Astrocyte of the hippocampus (primary cell): ENCODE measurements around the gene PPEF1.
A peak's percentile ranks its signal among the peaks of the same experiment; 100 is the strongest.

Experiments
- DNase-seq: peaks from one replicate; pipeline ENCODE4 v3.0.0; 2011; ENCODE audit warnings: low read depth, low spot score

Gene PPEF1

DNA sequence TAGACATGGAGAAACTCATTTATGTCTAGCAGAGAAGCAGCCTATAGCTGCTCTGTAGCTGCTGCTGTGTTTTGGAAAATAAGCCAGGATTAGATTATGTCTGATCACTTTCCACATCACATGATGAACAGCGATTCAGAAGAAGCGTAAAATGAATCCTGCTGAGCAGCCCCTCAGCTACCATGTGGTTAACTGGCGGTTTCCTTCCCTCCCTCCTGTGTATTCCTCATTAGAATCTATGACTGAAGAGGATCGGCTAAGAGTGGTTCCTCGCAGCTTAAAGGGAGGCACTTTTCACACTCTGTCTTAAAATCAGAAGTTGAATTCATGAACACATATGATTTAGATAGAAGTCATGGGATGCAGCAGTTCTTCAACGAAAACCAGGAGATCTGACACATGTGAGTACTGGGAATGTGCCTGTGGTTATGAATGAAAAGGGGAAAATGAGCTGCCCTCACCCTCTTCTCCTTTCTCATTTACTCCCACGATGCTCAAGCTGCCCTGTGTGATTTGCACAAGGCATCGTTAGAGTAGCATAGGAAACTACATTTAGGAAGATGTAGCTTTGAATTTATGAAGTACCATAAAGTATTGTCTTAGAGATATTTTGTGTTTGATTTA, at the start of gene PPEF1:
PPEF1 (plus strand) TSS at position 220 of the 624 bp plus-strand sequence; CDS start at position 356, 136 bp downstream.
- DNase-seq: no peak

DNA sequence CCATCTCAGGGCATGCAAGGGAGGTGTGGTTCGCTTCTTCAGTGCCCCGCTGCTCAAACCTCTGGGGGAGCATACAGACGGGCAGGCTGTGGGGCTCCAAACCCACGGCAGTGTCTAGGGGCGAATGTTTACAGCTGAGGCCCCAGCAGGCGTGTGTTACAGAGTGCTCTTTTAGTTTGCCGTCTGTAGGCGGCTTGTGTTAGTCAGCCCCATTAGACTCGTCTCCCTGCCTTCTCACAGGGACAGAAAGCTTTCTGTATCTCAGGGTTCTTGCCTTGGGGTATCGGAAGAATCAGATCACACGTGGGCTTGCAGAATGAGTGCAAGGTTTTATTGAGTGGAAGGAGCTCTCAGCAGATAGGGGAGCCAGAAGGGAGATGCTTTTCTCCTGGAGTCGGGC, 46.2 kb upstream of the PPEF1 start:
- DNase-seq: no peak

DNA sequence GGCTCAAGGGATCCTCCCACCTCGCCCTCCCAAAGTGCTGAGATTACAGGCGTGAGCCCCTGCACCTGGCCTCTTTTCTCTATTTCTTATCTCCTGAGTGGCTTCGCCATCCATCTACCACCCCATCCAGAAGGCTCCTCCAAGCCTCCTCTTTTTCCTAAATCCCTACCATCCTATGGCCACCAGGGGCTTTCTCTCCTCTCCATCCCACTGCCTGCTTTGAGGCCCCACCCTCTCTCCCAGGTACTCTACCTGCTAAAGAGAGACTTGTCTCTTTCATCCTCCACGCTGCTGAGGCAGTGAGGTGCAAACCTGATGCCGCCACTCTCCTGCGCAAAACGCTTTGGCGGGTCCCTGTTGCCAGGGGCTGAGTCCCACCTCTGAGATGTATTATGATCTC, 42.5 kb upstream of the PPEF1 start:
- DNase-seq: no peak

- DNase-seq: no peak
Observed at GRCh38 chrX:18666614-18667013, 40.8 kb upstream of the PPEF1 start.

DNA sequence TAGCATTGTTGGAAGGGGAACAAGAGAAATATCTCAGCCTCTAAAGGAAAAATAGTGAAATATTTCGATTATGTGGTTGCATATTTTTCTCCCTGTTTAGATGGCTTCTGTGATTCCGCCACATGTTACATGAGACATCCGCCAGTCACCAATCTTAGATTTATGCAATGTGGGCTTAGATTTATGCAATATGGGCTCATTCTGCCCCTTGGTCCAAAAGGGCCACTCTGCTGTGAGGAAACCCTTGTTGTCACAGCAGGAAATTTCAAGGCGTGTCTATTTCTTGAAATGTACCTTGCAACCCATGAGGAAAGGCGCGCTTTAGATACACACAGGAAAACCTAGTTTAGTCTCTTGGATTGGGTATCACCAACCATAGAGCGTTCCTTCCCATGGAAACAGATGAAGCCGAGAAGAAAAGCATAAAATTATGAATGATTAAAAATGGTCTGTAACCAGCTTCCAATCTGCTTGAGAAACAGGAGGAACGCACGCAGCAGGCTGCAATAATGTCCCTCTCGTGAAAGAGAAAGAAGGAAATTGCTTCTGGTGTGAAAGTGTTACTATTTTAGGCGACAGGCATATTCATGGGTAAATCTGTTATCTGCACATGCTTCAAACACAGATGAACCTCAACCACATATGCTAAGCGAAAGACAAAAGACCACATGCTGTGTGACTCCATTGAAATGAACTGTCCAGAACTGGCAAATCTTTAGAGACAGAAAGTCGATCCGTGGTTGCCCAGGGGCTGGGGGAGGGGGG, 39.2 kb upstream of the PPEF1 start:
- DNase-seq: no peak

DNA sequence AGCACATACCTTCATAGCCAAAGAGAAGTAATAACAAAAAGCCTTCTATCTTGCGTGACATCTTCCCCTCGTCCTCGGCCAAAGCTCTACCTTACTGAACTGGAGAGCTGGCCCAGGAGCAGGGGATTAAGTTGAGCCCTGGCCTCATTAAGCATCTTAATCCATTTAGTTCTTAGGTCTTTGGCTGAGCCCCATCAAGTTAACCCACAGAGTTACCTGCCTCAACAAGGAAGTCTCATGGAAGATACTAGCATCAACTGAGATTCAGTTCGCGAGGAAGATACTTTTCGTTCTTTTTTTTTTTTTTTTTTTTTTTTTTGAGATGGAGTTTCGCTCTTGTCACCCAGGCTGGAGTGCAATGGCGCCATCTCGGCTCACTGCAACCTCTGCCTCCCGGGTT, 35.4 kb upstream of the PPEF1 start, which contains the start of gene RS1:
RS1 (minus strand) TSS at position 101 of the 400 bp plus-strand sequence; CDS start at position 61, 40 bp downstream.
- DNase-seq: no peak

- peak; percentile 18 for DNase-seq
Observed at GRCh38 chrX:18674417-18674787, 33.0 kb upstream of the PPEF1 start.

DNA sequence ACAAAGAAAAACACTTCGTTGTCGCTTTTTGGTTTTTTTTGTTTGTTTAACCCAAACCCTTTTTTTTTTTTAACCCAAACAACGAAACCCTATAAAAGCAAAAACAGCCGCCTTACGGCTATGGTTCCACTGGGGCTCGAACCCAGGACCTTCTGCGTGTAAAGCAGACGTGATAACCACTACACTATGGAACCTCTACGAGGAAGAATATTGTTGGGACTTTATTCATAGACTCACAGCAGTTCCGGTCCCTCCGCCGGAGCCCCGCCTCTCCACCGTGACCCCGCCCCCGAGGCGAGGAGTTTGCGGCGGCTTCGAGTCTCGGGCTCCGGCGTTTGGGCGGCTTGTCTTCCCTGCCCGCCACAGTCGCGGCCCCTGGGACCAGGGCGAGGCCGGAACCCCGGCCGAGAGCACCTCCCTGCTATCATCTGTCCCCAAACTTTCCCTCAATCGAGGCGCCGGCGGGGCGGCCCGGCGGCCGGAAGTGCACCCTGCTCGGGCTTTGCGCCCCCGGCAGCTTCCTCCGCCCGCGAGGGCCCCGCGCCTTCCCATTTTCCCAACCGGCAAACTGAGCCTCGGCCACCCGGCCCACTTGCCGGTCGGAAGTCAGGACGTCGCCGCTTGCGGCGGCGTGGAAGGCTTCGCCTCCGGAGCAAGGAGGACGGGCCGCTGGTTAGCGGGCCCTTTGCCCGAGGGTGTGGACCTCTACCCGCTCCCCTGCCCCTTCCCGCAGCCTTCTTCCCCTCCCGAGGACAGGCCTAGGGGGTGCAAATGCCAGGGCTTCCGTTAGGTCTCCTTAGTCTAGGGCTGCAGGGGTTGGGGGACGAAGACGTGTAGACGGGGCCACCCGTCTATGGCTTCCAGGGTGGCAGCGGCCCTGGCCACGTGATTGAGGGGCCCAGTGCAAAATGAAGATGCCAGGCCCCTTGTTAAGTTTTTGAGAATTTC, 32.4 kb upstream of the PPEF1 start:
- peak; percentile 85 for DNase-seq

GRCh38 chrX:18676050-18676449, 31.4 kb upstream of the PPEF1 start:
- no peak for DNase-seq

- peak; percentile 12 for DNase-seq
Observed at GRCh38 chrX:18676470-18676869, 31.0 kb upstream of the PPEF1 start.

DNA sequence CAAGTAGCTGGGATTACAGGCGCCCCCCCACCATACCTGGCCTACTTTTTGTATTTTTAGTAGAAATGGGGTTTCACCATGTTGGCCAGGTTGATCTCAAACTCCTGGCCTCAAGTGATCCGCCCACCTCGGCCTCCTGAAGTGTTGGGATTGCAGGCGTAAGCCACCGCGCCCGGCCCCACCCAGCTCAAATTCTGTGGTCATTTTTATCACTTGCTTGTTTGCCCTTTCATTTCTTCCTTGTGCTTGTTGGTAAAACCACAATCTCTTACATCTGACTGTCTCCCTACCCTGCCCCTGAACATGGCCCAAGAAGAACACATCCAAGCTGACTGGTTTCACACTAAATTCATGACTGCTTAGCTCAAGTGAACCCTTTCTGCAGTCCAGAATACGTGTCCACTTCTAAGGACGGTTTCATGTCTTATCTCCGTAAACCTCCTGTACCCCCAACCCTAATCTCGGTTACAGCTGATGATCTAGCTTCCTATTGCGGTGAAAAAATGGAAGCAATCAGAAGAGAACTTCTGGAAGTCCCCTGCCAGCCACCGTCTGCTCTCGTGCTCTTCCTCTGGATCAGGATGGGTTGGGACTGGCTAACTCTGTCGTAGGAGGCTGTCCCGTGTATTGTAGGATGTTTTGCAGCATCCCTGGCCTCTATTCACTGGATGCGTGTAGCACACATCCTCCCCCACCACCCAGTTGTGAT, 30.1 kb upstream of the PPEF1 start:
- no peak for DNase-seq

DNA sequence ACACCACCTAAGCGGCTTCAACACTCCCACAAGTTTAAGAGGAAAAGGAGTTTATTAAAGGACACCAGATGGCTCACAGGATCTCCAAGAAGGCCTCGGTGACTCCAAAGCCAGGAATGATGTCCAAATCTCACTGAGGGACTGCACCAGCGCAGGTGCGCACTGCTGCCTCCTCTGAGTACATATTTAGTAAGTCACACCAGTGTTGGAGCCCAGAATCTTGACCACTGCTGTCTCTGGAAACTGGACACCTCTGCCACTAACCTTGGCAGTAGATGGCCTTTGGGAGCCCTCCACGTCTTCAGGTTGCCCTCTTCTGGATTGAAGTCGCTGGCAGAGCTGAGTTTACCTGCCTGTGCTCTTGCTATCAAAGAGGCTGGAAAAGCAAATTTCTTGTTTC, 25.4 kb upstream of the PPEF1 start:
- DNase-seq: no peak

DNA sequence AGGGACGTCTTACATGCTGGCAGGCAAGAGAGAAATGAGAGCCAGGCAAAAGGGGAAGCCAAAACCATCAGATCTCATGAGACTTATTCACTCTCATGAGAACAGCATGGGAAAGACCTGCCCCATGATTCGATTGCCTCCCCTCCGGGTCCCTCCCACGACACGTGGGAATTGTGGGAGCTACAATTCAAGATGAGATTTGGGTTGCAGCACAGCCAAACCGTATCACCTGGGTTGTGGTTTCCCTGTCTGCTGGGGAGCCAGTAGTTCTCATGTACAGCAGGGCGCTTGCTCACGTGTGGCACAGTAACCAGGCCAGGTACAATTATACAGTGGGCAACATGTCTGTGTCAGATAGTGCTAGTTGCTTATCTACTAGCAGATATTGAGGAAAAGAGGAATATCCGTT, 24.5 kb upstream of the PPEF1 start:
- no peak for DNase-seq

DNA sequence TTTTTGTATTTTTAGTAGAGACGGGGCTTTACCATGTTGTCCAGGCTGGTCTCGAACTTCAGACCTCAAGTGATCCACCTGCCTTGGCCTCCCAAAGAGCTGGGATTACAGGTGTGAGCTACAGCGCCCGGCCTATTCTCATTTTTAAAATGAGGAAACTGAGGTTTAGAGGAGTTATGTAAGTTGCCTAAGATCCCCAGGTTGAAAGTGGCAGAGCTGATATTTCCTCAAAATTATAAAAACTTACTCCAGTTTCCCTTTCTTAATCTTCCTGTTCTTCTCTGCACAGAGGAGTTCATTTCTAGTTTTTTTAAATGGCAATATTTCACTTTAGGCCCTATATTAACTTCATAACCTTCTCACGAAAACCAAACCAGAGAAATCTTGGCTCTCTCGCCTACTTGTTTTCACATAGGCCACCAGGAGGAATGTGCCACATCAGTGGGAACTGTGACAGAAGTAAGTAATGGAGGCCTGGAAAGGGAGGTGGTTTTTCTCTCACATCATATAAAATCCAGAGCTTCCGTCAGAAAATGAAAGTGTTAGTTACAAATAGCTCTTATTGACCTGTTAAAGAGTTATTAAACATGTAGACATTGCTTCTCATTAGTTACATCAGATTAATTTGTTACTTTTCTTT, 19.5 kb upstream of the PPEF1 start:
- DNase-seq: no peak

DNA sequence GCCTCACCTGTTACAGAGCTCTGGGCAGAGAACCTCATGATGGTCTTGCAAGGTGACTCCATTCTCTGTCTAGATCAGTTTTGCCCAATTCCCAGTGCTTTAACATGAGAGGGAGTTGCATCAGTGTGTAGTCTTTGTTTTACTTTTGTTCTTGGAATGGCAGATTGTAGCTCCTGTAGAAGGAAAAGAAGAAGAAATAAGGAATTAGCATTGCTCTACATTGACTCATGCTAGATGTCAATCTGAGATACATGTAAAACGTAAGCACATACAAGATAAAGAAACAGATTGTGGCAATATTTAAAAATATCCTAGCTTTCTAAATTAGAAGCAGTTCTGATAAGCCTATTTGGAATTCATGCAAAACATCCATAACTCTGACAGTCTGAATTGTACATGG, 16.0 kb upstream of the PPEF1 start:
- no peak for DNase-seq

DNA sequence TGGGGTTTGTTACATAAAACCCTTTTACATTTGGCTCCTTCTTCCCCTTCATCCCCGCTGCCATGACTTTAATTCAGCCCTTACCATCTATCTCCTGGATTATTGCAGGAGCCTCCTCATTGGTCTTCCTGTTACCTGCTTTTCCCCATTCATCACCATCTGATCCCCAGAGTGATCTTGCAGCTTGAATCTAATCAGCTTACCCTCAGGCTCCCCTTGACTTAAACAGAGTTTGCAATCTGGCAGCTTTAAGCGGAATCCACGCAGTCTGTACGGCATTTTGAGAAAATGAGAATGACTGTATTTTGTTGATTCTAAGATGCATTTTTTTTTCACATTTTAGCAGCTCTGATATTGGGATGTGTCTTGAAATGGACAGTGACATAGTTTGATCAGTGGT, 14.9 kb upstream of the PPEF1 start:
- no peak for DNase-seq

- no peak for DNase-seq
Observed at GRCh38 chrX:18696653-18697052, 10.8 kb upstream of the PPEF1 start.

- peak; percentile 24 for DNase-seq
Observed at GRCh38 chrX:18698737-18699650, 8.5 kb upstream of the PPEF1 start.

- peak; percentile 53 for DNase-seq
Observed at GRCh38 chrX:18701621-18702361, 5.7 kb upstream of the PPEF1 start.
